SIG-M5 (cell line): ENCODE data around the gene DPP9.
"Not testable (repeated sequence)": the region's sequence is repeated elsewhere in the genome, so short reads cannot be mapped to it uniquely, and the experiment has no call there.

Source experiments
- DNase-seq: peaks from one replicate; lab custom pipeline; 2025; lab: John Stamatoyannopoulos, UW

The DPP9 gene

DNA sequence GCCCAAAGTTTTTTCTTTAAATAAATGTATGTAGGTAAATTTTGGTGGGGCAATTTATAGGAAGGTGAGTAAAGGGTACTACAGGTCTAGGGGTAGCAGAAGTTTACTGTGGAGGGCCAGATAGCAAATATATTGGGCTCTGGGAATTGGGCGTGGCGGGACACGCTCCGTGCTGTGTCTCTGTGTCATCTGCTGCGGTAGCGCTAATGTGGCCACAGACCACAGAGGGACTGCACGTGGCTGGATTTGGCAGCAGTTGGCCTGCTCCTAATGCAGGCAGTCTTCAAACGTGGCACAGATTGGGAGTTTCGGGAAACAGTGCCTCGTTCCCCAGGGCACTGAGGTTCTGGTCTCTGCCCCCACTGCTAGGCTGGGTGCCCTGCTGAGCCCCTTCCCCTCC, 36.9 kb downstream of the DPP9 start:
- DNase-seq: no peak

GRCh38 chr19:4684312-4685095, 39.1 kb downstream of the DPP9 start:
- no peak for DNase-seq

DNA sequence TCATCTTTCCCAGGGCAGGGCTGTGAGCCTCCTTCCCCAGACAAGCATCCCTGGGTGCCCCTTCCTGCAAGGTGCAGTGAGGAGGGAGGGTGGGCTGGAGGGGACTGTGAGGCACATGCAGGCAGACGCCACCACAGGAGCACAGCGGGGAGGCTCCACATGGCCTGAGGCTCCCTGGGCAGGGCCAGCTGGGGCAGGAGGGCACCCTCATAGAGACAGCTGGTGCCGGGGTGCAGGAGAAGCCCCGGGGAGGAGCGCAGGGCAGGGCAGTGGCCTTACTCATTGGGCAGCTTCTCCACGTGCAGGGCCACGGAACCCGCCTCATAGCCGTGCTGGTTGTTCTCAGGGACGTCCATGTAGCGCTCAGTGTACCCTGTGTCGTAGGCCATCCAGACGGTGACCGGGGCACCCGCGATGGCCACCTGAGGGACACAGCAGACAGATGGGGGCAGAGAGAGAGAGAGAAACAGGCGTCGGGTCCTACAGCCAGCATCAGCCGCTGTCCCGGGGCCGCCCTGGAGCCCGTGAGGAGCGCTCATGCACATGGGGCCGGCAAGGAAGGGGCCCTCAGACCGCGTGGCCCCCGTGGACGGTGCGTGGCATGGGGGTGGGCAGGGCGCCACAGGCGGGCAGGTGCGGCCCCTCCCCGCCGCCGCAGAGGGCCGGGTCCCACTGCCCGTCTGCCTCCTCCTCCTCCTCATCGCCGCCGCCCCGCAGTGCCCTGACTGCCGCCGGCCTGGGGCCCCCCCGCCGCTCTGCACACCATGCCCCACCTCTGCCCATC, 41.0 kb downstream of the DPP9 start:
- no peak for DNase-seq

DNA sequence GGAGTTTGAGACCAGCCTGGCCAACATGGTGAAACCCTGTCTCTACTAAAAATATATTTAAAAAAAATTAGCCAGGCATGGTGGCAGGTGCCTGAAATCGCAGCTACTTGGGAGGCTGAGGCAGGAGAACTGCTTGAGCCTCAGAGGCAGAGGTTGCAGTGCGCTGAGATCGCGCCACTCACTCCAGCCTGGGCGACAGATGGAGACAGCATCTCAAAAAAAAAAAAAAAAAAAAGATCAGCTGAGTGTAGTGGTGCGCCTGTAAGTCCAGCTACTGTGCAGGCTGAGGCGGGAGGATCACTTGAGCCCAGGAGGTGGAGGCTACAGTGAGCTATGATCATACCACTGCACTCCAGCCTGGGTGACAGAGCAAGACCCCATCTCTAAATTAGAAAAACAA, 43.6 kb downstream of the DPP9 start:
- DNase-seq: not testable (repeated sequence)

DNA sequence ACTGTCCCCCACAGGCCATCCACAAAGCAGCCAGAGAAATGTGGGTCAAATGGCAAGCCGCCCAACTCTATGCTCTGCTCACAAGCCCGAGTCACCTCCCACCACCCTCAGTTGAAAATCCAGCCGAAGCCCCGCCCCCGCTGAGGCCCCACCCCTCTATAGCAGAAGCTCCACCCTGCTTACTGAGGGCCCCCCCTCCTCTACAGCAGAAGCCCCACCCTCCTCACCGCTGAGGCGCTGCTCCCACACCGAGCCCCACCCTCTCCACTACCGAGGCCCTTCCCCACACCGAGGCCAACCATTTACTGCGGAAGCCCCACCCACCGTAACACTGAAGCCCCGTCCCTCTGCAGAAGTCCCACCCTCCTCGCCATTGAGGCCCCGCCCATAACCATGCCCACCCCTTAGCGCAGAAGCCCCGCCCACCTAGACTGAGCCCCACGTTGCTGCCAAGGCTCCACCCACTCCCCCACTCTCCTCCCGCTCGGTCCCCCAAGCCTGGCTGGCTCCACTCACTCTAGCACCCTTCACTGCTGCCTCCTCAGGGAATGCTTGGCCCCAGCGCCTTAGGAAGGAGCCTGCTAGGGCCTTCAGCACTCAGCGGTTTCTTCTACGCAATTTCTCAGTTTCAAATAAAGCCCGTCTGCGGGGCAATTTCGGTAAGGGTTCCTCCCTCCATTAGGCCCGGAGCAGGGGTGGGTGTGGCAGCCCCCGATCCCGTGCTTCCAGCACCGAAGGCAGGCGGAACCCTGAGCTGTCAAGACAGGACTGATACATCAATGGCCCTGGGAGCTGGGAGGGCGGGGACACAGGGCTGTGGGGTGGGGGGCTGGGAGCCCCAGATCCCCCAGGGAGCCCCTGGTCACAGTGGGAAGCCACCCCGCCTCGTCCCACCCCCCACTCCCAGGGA, 44.5 kb downstream of the DPP9 start:
- no peak for DNase-seq

DNA sequence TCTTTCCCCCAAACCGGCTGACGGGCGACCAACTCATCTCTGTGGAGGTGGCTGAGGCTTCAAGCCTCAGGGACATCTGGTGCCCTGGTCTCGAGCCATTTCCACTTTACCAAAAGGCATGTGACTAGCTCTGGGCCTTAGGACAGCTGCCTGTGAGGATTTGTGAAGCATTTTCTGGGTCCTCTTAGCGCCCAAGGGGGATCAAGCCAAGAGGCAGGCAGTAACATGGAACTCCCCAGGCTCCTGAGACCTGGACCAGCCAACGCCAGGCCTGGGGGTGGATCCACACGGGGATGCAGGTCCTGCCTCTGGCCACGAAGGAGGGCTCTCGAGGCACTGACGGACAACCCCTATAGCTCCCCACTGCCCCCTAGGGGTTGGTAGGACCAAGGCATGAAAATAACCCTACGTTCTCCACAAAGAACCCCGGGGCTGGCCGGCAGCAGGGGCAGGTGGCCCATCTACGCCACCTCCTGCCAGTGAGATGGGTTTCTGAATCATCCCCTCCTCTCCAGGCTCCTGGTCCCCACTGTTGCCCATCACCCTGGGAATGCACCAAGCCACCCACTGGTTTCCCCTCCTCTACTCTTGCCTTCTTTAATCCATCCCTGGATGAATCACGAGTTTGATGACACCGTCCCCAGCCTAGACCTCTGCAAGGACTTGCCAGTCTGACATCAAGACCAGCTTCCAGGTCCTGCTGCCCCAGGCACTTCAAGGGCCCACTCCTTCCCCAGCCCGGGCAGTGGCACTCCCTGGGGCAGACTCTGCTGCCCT, 46.5 kb downstream of the DPP9 start:
- DNase-seq: no peak

DNA sequence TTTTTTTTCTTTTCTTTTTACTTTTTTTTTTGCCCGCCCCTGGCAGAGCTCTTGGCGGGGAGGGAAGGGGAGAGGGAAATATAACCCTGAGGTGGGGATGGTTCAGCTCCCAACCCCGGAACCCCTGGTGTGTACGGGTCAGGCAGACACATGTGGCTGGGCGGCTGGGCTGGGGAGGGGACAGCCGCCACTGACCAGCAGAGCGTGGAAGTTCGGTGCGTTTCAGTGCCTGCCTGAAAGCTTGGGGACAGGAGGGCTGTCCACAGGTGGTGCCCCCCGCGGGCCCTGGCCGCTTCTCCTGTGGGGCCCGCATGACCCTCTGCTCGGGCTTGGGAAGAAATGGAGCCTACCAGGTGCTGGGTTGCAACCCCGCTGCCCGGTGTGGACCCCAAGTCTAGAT, 48.3 kb downstream of the DPP9 start:
- DNase-seq: no peak

- DNase-seq: no peak
Measured at GRCh38 chr19:4673726-4674125, 49.9 kb downstream of the DPP9 start.

- DNase-seq: no peak
Measured at GRCh38 chr19:4673216-4673615, 50.4 kb downstream of the DPP9 start.

- DNase-seq: no peak
Measured at GRCh38 chr19:4671185-4671851, 52.3 kb downstream of the DPP9 start.

DNA sequence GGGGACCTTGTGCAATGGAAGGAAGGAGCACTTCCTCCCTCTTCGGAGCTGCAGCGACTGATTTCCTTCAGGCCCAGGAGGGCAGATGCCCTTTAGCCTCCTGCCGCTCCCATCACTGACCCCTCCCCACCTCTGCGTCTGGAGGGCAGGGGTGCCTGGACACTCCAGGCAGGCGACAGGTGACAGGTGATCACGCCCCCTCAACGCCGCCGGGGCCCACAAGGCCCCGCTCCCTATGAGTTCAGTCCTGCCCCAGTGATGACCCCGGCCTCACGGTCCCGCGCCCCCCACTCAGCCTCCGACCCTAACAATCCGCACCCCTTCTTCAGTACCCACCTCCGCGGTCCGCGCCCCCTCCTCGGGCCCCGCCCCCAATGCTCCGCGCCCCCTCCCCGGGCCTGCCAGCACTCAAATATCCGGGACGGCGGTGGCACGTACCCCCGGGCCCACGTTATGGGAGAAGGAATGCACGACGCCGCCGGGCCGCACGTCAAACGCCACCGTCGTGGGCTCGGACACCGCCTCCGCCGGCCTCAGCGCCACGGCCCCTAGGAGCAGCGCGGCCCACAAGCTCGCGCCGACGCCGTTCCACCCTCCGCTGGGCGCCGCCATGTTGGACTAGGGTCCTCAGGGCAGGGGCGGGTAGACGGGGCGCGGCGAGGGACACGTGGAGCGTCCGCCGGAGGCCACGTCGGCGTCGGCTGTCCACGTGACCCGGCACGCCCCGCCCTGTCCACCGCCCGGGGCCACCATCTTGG, 53.7 kb downstream of the DPP9 start, which contains the start of gene MYDGF:
Gene MYDGF, minus strand, starts transcription at position 620 of the 758 bp plus-strand sequence. Its CDS starts 8 bp downstream, at position 612.
- DNase-seq: peak; percentile 54

DNA sequence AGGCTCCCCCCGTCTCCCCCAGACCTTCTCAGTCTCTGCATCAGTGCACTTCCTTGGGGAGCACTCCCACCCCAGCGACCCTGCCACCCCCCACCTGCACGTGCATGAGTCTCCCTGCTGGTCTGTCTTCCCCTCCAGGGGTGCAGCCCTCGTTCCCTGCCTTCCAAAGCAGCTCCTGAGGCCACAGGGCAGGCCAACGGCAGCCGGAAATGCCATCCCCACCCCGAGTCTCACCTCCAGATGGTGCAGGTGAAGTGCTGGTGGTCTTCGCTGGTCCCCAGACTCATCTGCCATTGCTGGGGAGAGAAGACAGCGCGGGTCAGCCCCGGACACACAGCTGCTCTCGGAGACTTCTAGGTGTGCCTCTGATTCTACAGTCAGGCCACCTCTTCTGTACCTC, 59.0 kb downstream of the DPP9 start:
- DNase-seq: no peak

- no peak for DNase-seq
Measured at GRCh38 chr19:4662812-4663211, 60.8 kb downstream of the DPP9 start.

GRCh38 chr19:4662020-4662695, 61.5 kb downstream of the DPP9 start:
- DNase-seq: no peak

DNA sequence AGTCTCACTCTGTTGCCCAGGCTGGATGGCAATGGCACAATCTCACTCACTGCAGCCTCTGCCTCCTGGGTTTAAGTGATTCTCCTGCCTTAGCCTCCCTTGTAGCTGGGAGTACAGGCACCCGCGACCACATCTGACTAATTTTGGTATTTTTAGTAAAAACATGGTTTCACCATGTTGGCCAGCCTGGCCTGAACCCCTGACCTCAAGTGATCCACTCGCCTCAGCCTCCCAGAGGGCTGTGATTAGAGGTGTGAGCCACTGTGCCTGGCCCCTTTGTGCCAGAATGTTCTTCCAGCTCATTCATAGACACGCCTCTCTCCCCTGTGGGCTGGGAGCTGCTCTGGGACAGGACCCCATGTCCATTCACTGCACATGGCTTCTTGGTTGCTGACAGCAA, 62.6 kb downstream of the DPP9 start:
- no peak for DNase-seq

DNA sequence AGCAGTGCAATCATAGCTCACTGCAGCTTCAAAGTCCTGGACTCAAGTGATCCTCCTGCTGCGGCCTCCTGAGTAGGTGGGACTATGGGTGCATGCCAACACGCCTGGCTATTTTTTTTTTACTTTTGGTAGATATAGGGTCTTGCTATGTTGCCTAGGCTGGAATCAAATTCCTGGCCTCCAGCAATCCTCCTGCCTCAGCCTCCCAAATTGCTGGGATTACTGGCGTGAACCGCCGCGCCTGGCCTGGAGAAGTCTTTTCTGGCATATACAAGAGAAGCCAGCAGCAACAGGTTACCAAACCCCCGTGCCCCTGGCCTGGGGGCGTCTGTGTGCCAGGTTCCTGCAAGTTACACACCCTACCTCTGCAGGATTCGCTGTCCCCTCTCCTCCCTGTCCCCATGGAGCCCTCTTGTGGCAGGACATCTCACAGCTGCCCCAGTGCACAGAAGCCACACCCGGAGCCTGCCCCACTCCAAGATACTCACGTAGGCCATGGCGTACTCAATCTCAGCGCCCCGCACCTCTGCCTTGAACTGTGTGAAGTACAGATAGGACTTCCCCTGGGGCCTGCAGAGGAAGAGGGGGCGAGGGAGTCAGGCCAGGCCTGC, 63.4 kb downstream of the DPP9 start:
- DNase-seq: no peak

- DNase-seq: no peak
Measured at GRCh38 chr19:4657835-4658234, 65.8 kb downstream of the DPP9 start.

GRCh38 chr19:4657262-4657661, 66.4 kb downstream of the DPP9 start:
- DNase-seq: no peak

GRCh38 chr19:4656102-4656501, 67.5 kb downstream of the DPP9 start:
- no peak for DNase-seq
